DND-41 (cell line): Measurements from ENCODE around the gene TM4SF18.

ENCODE experiments used
- EZH2 ChIP-seq: IDR thresholded peaks from 3 replicates; pipeline ENCODE4 v1.6.1; 2012; ENCODE audit warnings: borderline replicate concordance, low read depth, mild to moderate bottlenecking, moderate library complexity, low read length, inconsistent platforms; ENCODE audit not compliant: severe bottlenecking
- TF ChIP-seq, protein P1 (sequence below): IDR thresholded peaks from 2 replicates; pipeline ENCODE4 v1.5.1; 2012; ENCODE audit warnings: borderline replicate concordance, low read length, moderate library complexity, mild to moderate bottlenecking; ENCODE audit not compliant: poor library complexity, severe bottlenecking; ENCODE audit errors: extremely low read depth

GRCh38 chr3:149340310-149340933 is 7.0 kb upstream of the TM4SF18 start:
- TF ChIP-seq, protein P1, sequence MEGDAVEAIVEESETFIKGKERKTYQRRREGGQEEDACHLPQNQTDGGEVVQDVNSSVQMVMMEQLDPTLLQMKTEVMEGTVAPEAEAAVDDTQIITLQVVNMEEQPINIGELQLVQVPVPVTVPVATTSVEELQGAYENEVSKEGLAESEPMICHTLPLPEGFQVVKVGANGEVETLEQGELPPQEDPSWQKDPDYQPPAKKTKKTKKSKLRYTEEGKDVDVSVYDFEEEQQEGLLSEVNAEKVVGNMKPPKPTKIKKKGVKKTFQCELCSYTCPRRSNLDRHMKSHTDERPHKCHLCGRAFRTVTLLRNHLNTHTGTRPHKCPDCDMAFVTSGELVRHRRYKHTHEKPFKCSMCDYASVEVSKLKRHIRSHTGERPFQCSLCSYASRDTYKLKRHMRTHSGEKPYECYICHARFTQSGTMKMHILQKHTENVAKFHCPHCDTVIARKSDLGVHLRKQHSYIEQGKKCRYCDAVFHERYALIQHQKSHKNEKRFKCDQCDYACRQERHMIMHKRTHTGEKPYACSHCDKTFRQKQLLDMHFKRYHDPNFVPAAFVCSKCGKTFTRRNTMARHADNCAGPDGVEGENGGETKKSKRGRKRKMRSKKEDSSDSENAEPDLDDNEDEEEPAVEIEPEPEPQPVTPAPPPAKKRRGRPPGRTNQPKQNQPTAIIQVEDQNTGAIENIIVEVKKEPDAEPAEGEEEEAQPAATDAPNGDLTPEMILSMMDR = no peak
- no peak for TF ChIP-seq EZH2
